HG03135 (cell line): ENCODE measurements around the gene GUCY2D.

ENCODE experiments used
- ATAC-seq: cut with Tn5 transposase; IDR thresholded peaks from one replicate; pipeline ENCODE4 v1.9.1; 2021; ENCODE audit warnings: mild to moderate bottlenecking, moderate library complexity; ENCODE audit not compliant: unreplicated experiment

GUCY2D gene

GRCh38 chr17:8062435-8062806 is 60.0 kb downstream of the GUCY2D start:
- no peak for ATAC-seq

- no peak for ATAC-seq
Observed at GRCh38 chr17:8062807-8063483, 60.5 kb downstream of the GUCY2D start.

GRCh38 chr17:8063761-8064534 is 61.5 kb downstream of the GUCY2D start:
- ATAC-seq, result no peak

- ATAC-seq, result no peak
Observed at GRCh38 chr17:8064561-8065019, 62.2 kb downstream of the GUCY2D start.

GRCh38 chr17:8066841-8067775 is 64.7 kb downstream of the GUCY2D start:
- no peak for ATAC-seq

GRCh38 chr17:8067806-8068205 is 65.4 kb downstream of the GUCY2D start:
- ATAC-seq, result no peak

GRCh38 chr17:8068736-8069586 is 66.5 kb downstream of the GUCY2D start:
- no peak for ATAC-seq

GRCh38 chr17:8069587-8069860 is 67.1 kb downstream of the GUCY2D start:
- ATAC-seq, result no peak
